ENCODE data around the gene SIGLEC9.

The SIGLEC9 gene

GRCh38 chr19:51094696-51095279 lies 29.9 kb upstream of the SIGLEC9 start:
- Histone ChIP-seq H3K4me2 (ENCODE audit: low read depth, low read length, poor library complexity, severe bottlenecking) (no peak overlapping the region), H3F3A (ENCODE audit: low read depth) (no peaks in the 10 kb centered on the region), H3K27me3 (ENCODE audit: insufficient read depth, low read length, poor library complexity, severe bottlenecking) (no peaks in the 10 kb centered on the region), H3K79me2 (ENCODE audit: insufficient read depth, low read length) (no peaks in the 10 kb centered on the region), H3K9me2 (replicated peaks; ENCODE audit: low read depth, low read length) (no peaks in the 10 kb centered on the region), H3K9ac (ENCODE audit: low read depth, low read length, poor library complexity, severe bottlenecking) (no peak overlapping the region), H3K36me3 (ENCODE audit: insufficient read depth, low read length) (no peaks in the 10 kb centered on the region), H2AFZ (ENCODE audit: low read length) (no peak overlapping the region), H3K4me3 (ENCODE audit: low read length, poor library complexity, severe bottlenecking) (no peak overlapping the region), H4K20me1 (ENCODE audit: insufficient read depth, low read length, poor library complexity, severe bottlenecking) (no peaks in the 10 kb centered on the region), H3K4me1 (ENCODE audit: insufficient read depth, low read length, poor library complexity, severe bottlenecking) (no peaks in the 10 kb centered on the region), H3K9me3 (ENCODE audit: insufficient read depth, low read depth, low read length) (no peaks in the 10 kb centered on the region)
- TF ChIP-seq CTCF (conservative IDR thresholded peaks at IDR 0.05; ENCODE audit: low read length) (peak; percentile 70), EZH2phosphoT487 (IDR thresholded peaks at IDR 0.05; ENCODE audit: borderline replicate concordance) (no peak)

GRCh38 chr19:51096473-51097165 lies 28.1 kb upstream of the SIGLEC9 start:
- no peak overlapping the region for H3K9ac ChIP-seq (ENCODE audit: low read depth, low read length, poor library complexity, severe bottlenecking)
- no peak overlapping the region for H3K4me2 ChIP-seq (ENCODE audit: low read depth, low read length, poor library complexity, severe bottlenecking)
- H3K27me3 ChIP-seq (ENCODE audit: insufficient read depth, low read length, poor library complexity, severe bottlenecking): no peaks in the 10 kb centered on the region
- H3F3A ChIP-seq (ENCODE audit: low read depth): no peaks in the 10 kb centered on the region
- no peak overlapping the region for H2AFZ ChIP-seq (ENCODE audit: low read length)
- no peaks in the 10 kb centered on the region for H3K36me3 ChIP-seq (ENCODE audit: insufficient read depth, low read length)
- no peaks in the 10 kb centered on the region for H3K4me1 ChIP-seq (ENCODE audit: insufficient read depth, low read length, poor library complexity, severe bottlenecking)
- no peaks in the 10 kb centered on the region for H4K20me1 ChIP-seq (ENCODE audit: insufficient read depth, low read length, poor library complexity, severe bottlenecking)
- no peak overlapping the region for H3K4me3 ChIP-seq (ENCODE audit: low read length, poor library complexity, severe bottlenecking)
- TF ChIP-seq EZH2phosphoT487 (IDR thresholded peaks at IDR 0.05; ENCODE audit: borderline replicate concordance) (no peak), CTCF (conservative IDR thresholded peaks at IDR 0.05; ENCODE audit: low read length) (peak; percentile 30; the same call in 1 of the 2 replicates)
- no peaks in the 10 kb centered on the region for H3K9me3 ChIP-seq (ENCODE audit: insufficient read depth, low read depth, low read length)
- H3K9me2 ChIP-seq (replicated peaks; ENCODE audit: low read depth, low read length): no peaks in the 10 kb centered on the region
- no peaks in the 10 kb centered on the region for H3K79me2 ChIP-seq (ENCODE audit: insufficient read depth, low read length)

GRCh38 chr19:51097166-51097738 lies 27.5 kb upstream of the SIGLEC9 start:
- Histone ChIP-seq H3K36me3 (ENCODE audit: insufficient read depth, low read length) (no peaks in the 10 kb centered on the region), H3K4me3 (ENCODE audit: low read length, poor library complexity, severe bottlenecking) (no peak overlapping the region), H4K20me1 (ENCODE audit: insufficient read depth, low read length, poor library complexity, severe bottlenecking) (no peaks in the 10 kb centered on the region), H3F3A (ENCODE audit: low read depth) (no peaks in the 10 kb centered on the region), H3K4me1 (ENCODE audit: insufficient read depth, low read length, poor library complexity, severe bottlenecking) (no peaks in the 10 kb centered on the region), H2AFZ (ENCODE audit: low read length) (no peak overlapping the region), H3K27me3 (ENCODE audit: insufficient read depth, low read length, poor library complexity, severe bottlenecking) (no peaks in the 10 kb centered on the region), H3K79me2 (ENCODE audit: insufficient read depth, low read length) (no peaks in the 10 kb centered on the region), H3K9me3 (ENCODE audit: insufficient read depth, low read depth, low read length) (no peaks in the 10 kb centered on the region), H3K9ac (ENCODE audit: low read depth, low read length, poor library complexity, severe bottlenecking) (no peak overlapping the region), H3K4me2 (ENCODE audit: low read depth, low read length, poor library complexity, severe bottlenecking) (no peak overlapping the region), H3K9me2 (replicated peaks; ENCODE audit: low read depth, low read length) (no peaks in the 10 kb centered on the region)
- TF ChIP-seq EZH2phosphoT487 (IDR thresholded peaks at IDR 0.05; ENCODE audit: borderline replicate concordance): no peak
- peak; percentile 69 for TF ChIP-seq CTCF (conservative IDR thresholded peaks at IDR 0.05; ENCODE audit: low read length)
